Measurements from ENCODE around the gene GZF1.
A peak's percentile ranks its signal among the peaks of the same experiment; 100 is the strongest.
"Not testable (repeated sequence)": the region's sequence is repeated elsewhere in the genome, so short reads cannot be mapped to it uniquely, and the experiment has no call there.

Gene GZF1

GRCh38 chr20:23335521-23335920 lies 26.5 kb upstream of the GZF1 start:
- no peak overlapping the region for H3K27ac Mint-ChIP-seq
- H3K27me3 Mint-ChIP-seq, result peaks cover 5% of the 10 kb centered on the region
- H3K4me3 Mint-ChIP-seq, result no peak overlapping the region
- DNase-seq, result no peak
- peaks cover 9% of the 10 kb centered on the region for H3K4me1 Mint-ChIP-seq
- CTCF ChIA-PET, result interaction anchor here (1.3 kb wide), 1 partner anchor 12 kb away, joined by 3 read pairs; no protein-coding TSS in a partner anchor
- H3K9me3 Mint-ChIP-seq, result no peaks in the 10 kb centered on the region
- H3K36me3 Mint-ChIP-seq, result no peaks in the 10 kb centered on the region

GRCh38 chr20:23336476-23336875 lies 25.5 kb upstream of the GZF1 start:
- H3K27me3 Mint-ChIP-seq, result peaks cover 5% of the 10 kb centered on the region
- CTCF ChIA-PET, result interaction anchor here (1.3 kb wide), 1 partner anchor 13 kb away, joined by 3 read pairs; no protein-coding TSS in a partner anchor
- H3K27ac Mint-ChIP-seq, result no peak overlapping the region
- no peaks in the 10 kb centered on the region for H3K36me3 Mint-ChIP-seq
- H3K9me3 Mint-ChIP-seq, result no peaks in the 10 kb centered on the region
- DNase-seq, result no peak
- no peak overlapping the region for H3K4me3 Mint-ChIP-seq
- peaks cover 9% of the 10 kb centered on the region for H3K4me1 Mint-ChIP-seq

- CTCF ChIA-PET, result no interaction called here
- no peak overlapping the region for H3K27ac Mint-ChIP-seq
These were observed 24.7 kb upstream of the GZF1 start for GRCh38 chr20:23337312-23337711.

GRCh38 chr20:23339986-23340385 lies 22.0 kb upstream of the GZF1 start:
- DNase-seq, result no peak
- no peaks in the 10 kb centered on the region for H3K36me3 Mint-ChIP-seq
- no peak overlapping the region for H3K4me3 Mint-ChIP-seq
- no peak overlapping the region for H3K27ac Mint-ChIP-seq
- CTCF ChIA-PET, result interaction anchor here (1.3 to 3.4 kb wide), 3 partner anchors 10 to 650 kb away, joined by 4 to 19 read pairs (median 4); no protein-coding TSS in a partner anchor
- peaks cover 11% of the 10 kb centered on the region for H3K27me3 Mint-ChIP-seq
- H3K4me1 Mint-ChIP-seq, result peaks cover 6% of the 10 kb centered on the region
- no peaks in the 10 kb centered on the region for H3K9me3 Mint-ChIP-seq

More at GRCh38 chr20:23337312-23337711, 24.7 kb upstream of the GZF1 start:
- no peak for DNase-seq
- no peaks in the 10 kb centered on the region for H3K9me3 Mint-ChIP-seq
- H3K4me1 Mint-ChIP-seq, result peaks cover 9% of the 10 kb centered on the region
- H3K36me3 Mint-ChIP-seq, result no peaks in the 10 kb centered on the region
- H3K4me3 Mint-ChIP-seq, result no peak overlapping the region
- H3K27me3 Mint-ChIP-seq, result peaks cover 11% of the 10 kb centered on the region

- no peak overlapping the region for H3K27ac Mint-ChIP-seq
- DNase-seq, result peak; percentile 57
- peaks cover 6% of the 10 kb centered on the region for H3K4me1 Mint-ChIP-seq
- H3K36me3 Mint-ChIP-seq, result no peaks in the 10 kb centered on the region
- H3K9me3 Mint-ChIP-seq, result no peaks in the 10 kb centered on the region
- CTCF ChIA-PET, result interaction anchor here (1.1 to 3.4 kb wide), 4 partner anchors 9 to 650 kb away, joined by 3 to 19 read pairs (median 4); no protein-coding TSS in a partner anchor
- H3K4me3 Mint-ChIP-seq, result no peak overlapping the region
- H3K27me3 Mint-ChIP-seq, result peaks cover 11% of the 10 kb centered on the region
These were observed 21.5 kb upstream of the GZF1 start for GRCh38 chr20:23340524-23340923.

- Mint-ChIP-seq H3K36me3 (no peaks in the 10 kb centered on the region), H3K4me1 (peaks cover 6% of the 10 kb centered on the region), H3K9me3 (no peaks in the 10 kb centered on the region), H3K27ac (no peak overlapping the region), H3K27me3 (peaks cover 11% of the 10 kb centered on the region), H3K4me3 (no peak overlapping the region)
- CTCF ChIA-PET, result interaction anchor here (1.1 to 3.4 kb wide), 4 partner anchors 9 to 651 kb away, joined by 3 to 19 read pairs (median 4); no protein-coding TSS in a partner anchor
- no peak for DNase-seq
These were observed 20.9 kb upstream of the GZF1 start for GRCh38 chr20:23341073-23341472.

GRCh38 chr20:23343590-23343989 lies 18.4 kb upstream of the GZF1 start:
- no peak overlapping the region for H3K27ac Mint-ChIP-seq
- H3K27me3 Mint-ChIP-seq, result peaks cover 11% of the 10 kb centered on the region

GRCh38 chr20:23344336-23344735 lies 17.6 kb upstream of the GZF1 start:
- H3K4me1 Mint-ChIP-seq, result peaks cover 10% of the 10 kb centered on the region
- H3K4me3 Mint-ChIP-seq, result no peak overlapping the region
- no peaks in the 10 kb centered on the region for H3K9me3 Mint-ChIP-seq
- CTCF ChIA-PET, result no interaction called here
- no peak overlapping the region for H3K27ac Mint-ChIP-seq
- no peak for DNase-seq
- no peaks in the 10 kb centered on the region for H3K36me3 Mint-ChIP-seq
- H3K27me3 Mint-ChIP-seq, result peaks cover 11% of the 10 kb centered on the region

More at GRCh38 chr20:23343590-23343989, 18.4 kb upstream of the GZF1 start:
- no peak for DNase-seq
- H3K4me3 Mint-ChIP-seq, result no peak overlapping the region
- no peaks in the 10 kb centered on the region for H3K36me3 Mint-ChIP-seq
- no peaks in the 10 kb centered on the region for H3K9me3 Mint-ChIP-seq
- CTCF ChIA-PET, result no interaction called here
- peaks cover 4% of the 10 kb centered on the region for H3K4me1 Mint-ChIP-seq

GRCh38 chr20:23346002-23346401 lies 16.0 kb upstream of the GZF1 start:
- H3K36me3 Mint-ChIP-seq, result no peaks in the 10 kb centered on the region
- CTCF ChIA-PET, result no interaction called here
- H3K27me3 Mint-ChIP-seq, result peaks cover 11% of the 10 kb centered on the region
- no peak overlapping the region for H3K27ac Mint-ChIP-seq
- H3K9me3 Mint-ChIP-seq, result no peaks in the 10 kb centered on the region
- DNase-seq, result no peak
- peaks cover 18% of the 10 kb centered on the region for H3K4me1 Mint-ChIP-seq
- H3K4me3 Mint-ChIP-seq, result no peak overlapping the region

GRCh38 chr20:23347791-23348190 lies 14.2 kb upstream of the GZF1 start:
- Mint-ChIP-seq H3K27me3 (no peaks in the 10 kb centered on the region), H3K4me1 (peaks cover 32% of the 10 kb centered on the region), H3K36me3 (peaks cover 2% of the 10 kb centered on the region), H3K9me3 (no peaks in the 10 kb centered on the region), H3K4me3 (no peak overlapping the region), H3K27ac (no peak overlapping the region)
- DNase-seq, result no peak
- CTCF ChIA-PET, result no interaction called here

- CTCF ChIA-PET, result interaction anchor here (1.6 kb wide), 1 partner anchor 70 kb away, joined by 4 read pairs; no protein-coding TSS in a partner anchor
- Mint-ChIP-seq H3K27ac (peak overlapping the region; percentile 42), H3K4me3 (peak overlapping the region; percentile 15)
These were observed 13.5 kb upstream of the GZF1 start for GRCh38 chr20:23348510-23348909.

GRCh38 chr20:23349338-23350195 lies 12.4 kb upstream of the GZF1 start:
- Mint-ChIP-seq H3K9me3 (no peaks in the 10 kb centered on the region), H3K27me3 (no peaks in the 10 kb centered on the region), H3K36me3 (peaks cover 8% of the 10 kb centered on the region), H3K4me3 (peak overlapping the region; percentile 81), H3K27ac (peak overlapping the region; percentile 100), H3K4me1 (peaks cover 36% of the 10 kb centered on the region)
- CTCF ChIA-PET, result interaction anchor here (0.6 to 2.2 kb wide), 15 partner anchors 9 to 257 kb away, joined by 3 to 11 read pairs (median 4); partner anchors contain the start of genes CST9 and NAPB
- DNase-seq, result peak; percentile 83

More at GRCh38 chr20:23348510-23348909, 13.5 kb upstream of the GZF1 start:
- H3K36me3 Mint-ChIP-seq, H3K27me3 Mint-ChIP-seq, H3K9me3 Mint-ChIP-seq, DNase-seq: not testable (repeated sequence)
- H3K4me1 Mint-ChIP-seq, result peaks cover 36% of the 10 kb centered on the region

GRCh38 chr20:23350196-23350903 lies 11.6 kb upstream of the GZF1 start, which contains the start of gene NXT1:
Gene NXT1 (plus strand): TSS chr20:23350791. CDS start chr20:23354042, 3,251 bp downstream.
- H3K4me3 Mint-ChIP-seq, result peak within 1 kb of the TSS; percentile 81
- CTCF ChIA-PET, result interaction anchor here (0.7 to 2.2 kb wide), 14 partner anchors 8 to 257 kb away, joined by 3 to 11 read pairs (median 4); partner anchors contain the start of genes CST9 and NAPB
- H3K27me3 Mint-ChIP-seq, result no peaks in the 10 kb centered on the region
- peaks cover 40% of the 10 kb centered on the region for H3K4me1 Mint-ChIP-seq
- no peaks in the 10 kb centered on the region for H3K9me3 Mint-ChIP-seq
- H3K27ac Mint-ChIP-seq, result peak within 1 kb of the TSS; percentile 100
- H3K36me3 Mint-ChIP-seq, result peaks cover 12% of the 10 kb centered on the region
- DNase-seq, result peak; percentile 96

Measured in activated naive CD4-positive, alpha-beta T cell treated with anti-CD3 and anti-CD28 coated beads, Interleukin-2, amount 10 ng/mL, durations not matched to agents 7 days and 5 days (primary cell).